BLaER1 treated with 17β-estradiol and CSF1 and Interleukin-3, amounts not matched to agents 10 nM and 100 nM (cell line): Measurements from ENCODE around the gene CAMP.

Experiments used
- H3K27ac ChIP-seq, 11 experiments: shearing (Covaris generic); formaldehyde crosslinking; 2 replicates each; pipeline ENCODE4 v1.8.1; 2022
- H3K27me3 ChIP-seq, 11 experiments: shearing (Covaris generic); formaldehyde crosslinking; 2 replicates each; pipeline ENCODE4 v1.8.1; 2022
- H3K36me3 ChIP-seq, 11 experiments: shearing (Covaris generic); formaldehyde crosslinking; 2 replicates each; pipeline ENCODE4 v1.8.1; 2022
- H3K4me1 ChIP-seq, 10 experiments: shearing (Covaris generic); formaldehyde crosslinking; 2 replicates each; pipeline ENCODE4 v1.8.1; 2022
- H3K4me2 ChIP-seq, 11 experiments: shearing (Covaris generic); formaldehyde crosslinking; 2 replicates each; pipeline ENCODE4 v1.8.1; 2022
- H3K4me3 ChIP-seq, 10 experiments: shearing (Covaris generic); formaldehyde crosslinking; 2 replicates each; pipeline ENCODE4 v1.8.1; 2022
- H3K9ac ChIP-seq, 11 experiments: shearing (Covaris generic); formaldehyde crosslinking; 2 replicates each; pipeline ENCODE4 v1.8.1; 2022
- H3K9me3 ChIP-seq, 11 experiments: shearing (Covaris generic); formaldehyde crosslinking; replicated peaks in 1 of 11; 2 replicates each; pipeline ENCODE4 v1.8.1; 2022
- H4K20me1 ChIP-seq, 11 experiments: shearing (Covaris generic); formaldehyde crosslinking; 2 replicates each; pipeline ENCODE4 v1.8.1; 2022
- Cebpa-rat ChIP-seq, 11 experiments: shearing (Covaris generic); IDR thresholded peaks; 2 replicates each; pipeline ENCODE4 v1.8.1; 2022

CAMP gene, protein sequence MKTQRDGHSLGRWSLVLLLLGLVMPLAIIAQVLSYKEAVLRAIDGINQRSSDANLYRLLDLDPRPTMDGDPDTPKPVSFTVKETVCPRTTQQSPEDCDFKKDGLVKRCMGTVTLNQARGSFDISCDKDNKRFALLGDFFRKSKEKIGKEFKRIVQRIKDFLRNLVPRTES

DNA sequence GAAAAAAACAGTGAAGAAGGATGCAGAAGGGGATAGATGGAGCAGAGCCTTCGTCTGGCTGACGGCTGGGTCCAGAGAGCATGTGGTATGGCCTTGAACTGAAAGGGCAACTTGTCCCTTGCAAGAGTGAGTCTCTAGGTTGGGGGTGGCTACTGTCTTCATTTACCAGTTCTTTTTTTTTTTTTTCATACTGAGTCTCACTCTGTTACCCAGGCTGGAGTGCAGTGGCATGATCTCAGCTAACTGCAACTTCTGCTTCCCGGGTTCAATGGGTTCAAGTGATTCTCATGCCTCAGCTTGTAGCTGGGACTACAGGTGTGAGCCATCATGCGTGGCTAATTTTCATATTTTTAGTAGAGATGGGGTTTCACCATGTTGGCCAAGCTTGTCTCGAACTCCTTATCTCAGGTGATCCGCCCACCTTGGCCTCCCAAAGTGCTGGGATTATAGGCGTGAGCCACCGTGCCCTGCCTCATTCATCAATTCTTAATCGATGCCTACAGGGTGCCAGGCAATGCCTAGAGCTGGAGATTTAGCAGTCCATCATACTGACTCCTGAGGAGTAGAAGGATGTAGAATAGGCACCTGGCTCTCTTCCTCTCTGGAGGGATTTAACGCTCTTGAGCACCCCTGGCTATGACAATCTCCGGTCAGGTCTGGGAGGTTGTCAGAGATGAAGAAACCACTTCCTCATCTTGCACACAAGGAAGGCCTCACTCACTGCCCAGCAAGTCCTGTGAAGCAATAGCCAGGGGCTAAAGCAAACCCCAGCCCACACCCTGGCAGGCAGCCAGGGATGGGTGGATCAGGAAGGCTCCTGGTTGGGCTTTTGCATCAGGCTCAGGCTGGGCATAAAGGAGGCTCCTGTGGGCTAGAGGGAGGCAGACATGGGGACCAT, at the start of gene CAMP:
TSS of gene CAMP (plus strand) at position 880 of the 898 bp plus-strand sequence. CDS start at position 897, 17 bp downstream.
- peaks cover 16 to 75% (median 34%) of the 10 kb centered on the region in 10 experiments for H3K4me1 ChIP-seq
- H3K27me3 ChIP-seq, result no peaks in the 10 kb centered on the region
- H3K9ac ChIP-seq, result peak within 1 kb of the TSS in 5 of 11 experiments; percentile 8 to 68 (median 52); a peak in 9 of 22 replicates
- H3K9me3 ChIP-seq, result no peaks in the 10 kb centered on the region
- H3K4me2 ChIP-seq, result peak within 1 kb of the TSS; percentile 22 to 93 (median 81); a peak in 21 of 22 replicates
- H4K20me1 ChIP-seq, result no peaks in the 10 kb centered on the region
- H3K27ac ChIP-seq, result peak within 1 kb of the TSS in 10 of 11 experiments; percentile 33 to 84 (median 52); a peak in 19 of 22 replicates
- H3K4me3 ChIP-seq, result peak within 1 kb of the TSS in 2 of 10 experiments; percentile 13 to 43; a peak in 2 of 20 replicates
- TF ChIP-seq Cebpa-rat (IDR thresholded peaks at IDR 0.05), result peak in 10 of 11 experiments; percentile 18 to 95 (median 82); a peak in 16 of 22 replicates
- H3K36me3 ChIP-seq, result no peaks in the 10 kb centered on the region

DNA sequence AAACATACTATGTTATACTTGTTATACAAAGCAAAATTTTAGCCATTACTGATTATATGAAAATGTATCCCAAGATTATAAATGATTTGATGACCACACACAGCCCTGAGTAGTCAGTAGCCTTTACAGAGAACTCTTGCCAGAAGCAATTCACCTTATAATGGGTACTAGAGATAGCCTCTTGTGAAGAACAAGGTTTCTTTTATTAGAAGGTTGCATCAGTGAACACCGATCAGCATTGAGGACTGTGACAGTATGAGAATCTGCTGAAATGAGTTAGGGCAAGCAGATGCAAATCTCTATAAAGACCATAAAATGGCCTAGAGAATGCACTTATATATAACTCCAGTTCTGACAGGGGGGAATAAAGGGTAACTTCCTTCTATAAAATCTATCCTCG, 45.2 kb upstream of the CAMP start:
- Histone ChIP-seq H3K4me3 (no peak overlapping the region), H3K27me3 (no peaks in the 10 kb centered on the region), H3K9ac (no peak overlapping the region), H3K36me3 (peaks cover 38 to 100% (median 99%) of the 10 kb centered on the region in 11 experiments), H3K4me2 (no peak overlapping the region), H3K9me3 (no peaks in the 10 kb centered on the region), H4K20me1 (peaks cover 0 to 93% (median 58%) of the 10 kb centered on the region in 11 experiments; a peak in 14 of 22 replicates), H3K27ac (no peak overlapping the region), H3K4me1 (no peaks in the 10 kb centered on the region)
- no peak for TF ChIP-seq Cebpa-rat (IDR thresholded peaks at IDR 0.05)

DNA sequence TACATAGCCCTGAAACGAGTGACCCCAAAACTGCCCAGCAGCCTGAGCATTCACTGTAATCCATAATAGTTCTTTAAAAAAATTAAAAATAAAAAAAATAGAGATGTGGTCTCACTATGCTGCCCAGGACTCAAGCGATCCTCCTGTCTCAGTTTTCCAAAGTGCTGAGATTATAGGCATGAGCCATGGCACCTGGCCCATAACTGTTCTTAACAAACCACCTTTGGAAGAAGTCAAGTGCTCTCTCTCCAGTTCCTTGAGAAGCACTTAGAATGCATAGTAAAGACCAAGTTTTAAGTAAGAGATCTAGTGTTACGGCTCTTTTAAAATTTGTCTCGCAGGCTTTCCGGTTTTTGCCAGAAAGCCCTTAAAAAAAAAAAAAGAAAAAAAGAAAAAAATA, 43.3 kb upstream of the CAMP start:
- Histone ChIP-seq H3K9ac (no peak overlapping the region), H3K9me3 (no peaks in the 10 kb centered on the region), H4K20me1 (peaks cover 0 to 87% (median 48%) of the 10 kb centered on the region in 11 experiments; a peak in 13 of 22 replicates), H3K4me1 (peaks cover 0 to 1% (median 0%) of the 10 kb centered on the region in 10 experiments; a peak in 2 of 20 replicates), H3K4me2 (no peak overlapping the region), H3K4me3 (no peak overlapping the region), H3K27ac (no peak overlapping the region), H3K27me3 (no peaks in the 10 kb centered on the region), H3K36me3 (peaks cover 29 to 100% (median 99%) of the 10 kb centered on the region in 11 experiments)
- no peak for TF ChIP-seq Cebpa-rat (IDR thresholded peaks at IDR 0.05)

DNA sequence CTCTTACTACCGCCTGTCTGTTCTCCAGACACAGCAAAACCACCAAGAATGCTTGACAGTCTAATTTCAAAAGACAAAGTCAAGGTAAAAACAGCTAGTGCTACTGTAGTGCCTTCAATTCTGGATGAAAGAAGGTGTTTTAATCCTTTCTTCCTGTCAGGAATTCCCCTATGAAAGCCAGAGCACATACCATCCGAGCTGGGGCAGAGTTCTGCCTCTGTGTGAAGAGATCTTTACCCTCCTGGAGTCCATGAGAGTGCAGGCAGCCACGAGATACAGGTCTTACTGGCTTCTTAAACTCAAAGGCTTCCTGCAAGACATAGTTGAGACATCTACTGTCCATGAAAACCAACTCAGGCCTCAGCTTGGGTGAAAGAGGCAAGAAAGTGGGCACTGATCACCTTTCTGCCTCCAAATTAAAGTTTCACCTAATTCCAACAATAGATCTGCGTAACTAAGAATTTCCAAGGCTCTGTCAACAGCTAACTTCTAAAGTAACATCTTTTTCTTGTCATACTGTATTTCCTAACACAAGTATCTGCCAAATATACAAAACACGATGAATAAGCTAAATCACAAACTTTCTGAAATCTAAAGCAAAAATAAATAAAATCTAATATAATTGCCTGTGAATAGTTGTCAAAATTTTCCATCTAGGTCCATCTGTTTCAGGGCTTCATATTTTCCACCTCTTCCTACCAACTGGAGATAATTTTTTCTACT, 42.6 kb upstream of the CAMP start:
- Histone ChIP-seq H3K27ac (no peak overlapping the region), H4K20me1 (peaks cover 0 to 87% (median 49%) of the 10 kb centered on the region in 11 experiments; a peak in 13 of 22 replicates), H3K4me3 (no peak overlapping the region), H3K36me3 (peaks cover 24 to 100% (median 99%) of the 10 kb centered on the region in 11 experiments), H3K9me3 (no peaks in the 10 kb centered on the region), H3K4me1 (peaks cover 0 to 8% (median 4%) of the 10 kb centered on the region in 10 experiments; a peak in 14 of 20 replicates), H3K4me2 (no peak overlapping the region), H3K9ac (peak overlapping the region in 1 of 11 experiments; percentile 22; a peak in 1 of 22 replicates), H3K27me3 (no peaks in the 10 kb centered on the region)
- TF ChIP-seq Cebpa-rat (IDR thresholded peaks at IDR 0.05), result no peak

DNA sequence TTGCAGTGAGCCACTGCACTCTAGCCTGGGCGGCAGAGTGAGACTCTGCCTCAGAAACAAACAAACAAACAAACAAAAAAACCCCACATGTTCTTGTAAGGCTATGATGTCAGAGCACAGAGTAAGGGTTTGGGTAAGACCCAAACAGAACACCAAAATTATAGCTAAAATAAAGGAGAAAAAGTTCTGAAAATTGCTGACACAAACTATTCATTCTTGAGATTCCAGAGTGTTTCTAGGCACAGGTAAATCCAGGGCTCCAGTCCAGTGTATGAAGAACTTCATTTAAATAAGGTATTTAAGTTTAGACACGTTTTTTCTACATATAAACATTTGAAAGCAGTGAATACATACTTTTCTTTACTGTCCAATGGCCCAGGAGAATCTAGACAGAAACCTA, 39.0 kb upstream of the CAMP start:
- Histone ChIP-seq H3K27ac (no peak overlapping the region), H3K4me3 (no peak overlapping the region), H3K36me3 (peaks cover 5 to 75% (median 70%) of the 10 kb centered on the region in 11 experiments; a peak in 21 of 22 replicates), H3K9me3 (no peaks in the 10 kb centered on the region), H3K27me3 (no peaks in the 10 kb centered on the region), H3K4me2 (no peak overlapping the region), H4K20me1 (peaks cover 0 to 63% (median 39%) of the 10 kb centered on the region in 11 experiments; a peak in 12 of 22 replicates), H3K9ac (no peak overlapping the region), H3K4me1 (peaks cover 14 to 26% (median 22%) of the 10 kb centered on the region in 10 experiments)
- no peak for TF ChIP-seq Cebpa-rat (IDR thresholded peaks at IDR 0.05)

DNA sequence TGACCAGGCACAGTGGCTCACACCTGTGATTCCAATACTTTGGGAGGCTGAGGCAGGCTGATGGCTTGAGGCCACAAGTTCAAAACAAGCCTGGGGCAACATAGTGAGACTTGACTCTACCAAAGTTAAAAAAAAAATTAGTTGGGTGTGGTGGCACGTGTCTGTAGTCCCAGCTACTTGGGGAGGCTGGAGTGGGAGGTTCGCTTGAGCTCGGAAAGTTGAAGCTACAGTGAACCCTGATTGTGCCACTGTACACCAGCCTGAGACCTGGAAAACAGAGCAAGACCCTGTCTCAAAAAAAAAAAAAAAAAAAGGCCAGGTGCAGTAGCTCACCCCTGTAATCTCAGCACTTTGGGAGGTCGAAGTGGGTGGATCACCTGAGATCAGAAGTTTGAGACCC, 38.2 kb upstream of the CAMP start:
- Histone ChIP-seq H4K20me1 (peaks cover 0 to 55% (median 31%) of the 10 kb centered on the region in 11 experiments; a peak in 10 of 22 replicates), H3K9ac (peak overlapping the region in 3 of 11 experiments; percentile 3 to 24 (median 22); a peak in 3 of 22 replicates), H3K36me3 (peaks cover 5 to 67% (median 62%) of the 10 kb centered on the region in 11 experiments; a peak in 21 of 22 replicates), H3K9me3 (no peaks in the 10 kb centered on the region), H3K27me3 (no peaks in the 10 kb centered on the region), H3K27ac (no peak overlapping the region), H3K4me2 (peak overlapping the region in 4 of 11 experiments; percentile 6 to 95 (median 86); a peak in 3 of 22 replicates), H3K4me3 (no peak overlapping the region), H3K4me1 (peaks cover 14 to 32% (median 22%) of the 10 kb centered on the region in 10 experiments)
- no peak for TF ChIP-seq Cebpa-rat (IDR thresholded peaks at IDR 0.05)

DNA sequence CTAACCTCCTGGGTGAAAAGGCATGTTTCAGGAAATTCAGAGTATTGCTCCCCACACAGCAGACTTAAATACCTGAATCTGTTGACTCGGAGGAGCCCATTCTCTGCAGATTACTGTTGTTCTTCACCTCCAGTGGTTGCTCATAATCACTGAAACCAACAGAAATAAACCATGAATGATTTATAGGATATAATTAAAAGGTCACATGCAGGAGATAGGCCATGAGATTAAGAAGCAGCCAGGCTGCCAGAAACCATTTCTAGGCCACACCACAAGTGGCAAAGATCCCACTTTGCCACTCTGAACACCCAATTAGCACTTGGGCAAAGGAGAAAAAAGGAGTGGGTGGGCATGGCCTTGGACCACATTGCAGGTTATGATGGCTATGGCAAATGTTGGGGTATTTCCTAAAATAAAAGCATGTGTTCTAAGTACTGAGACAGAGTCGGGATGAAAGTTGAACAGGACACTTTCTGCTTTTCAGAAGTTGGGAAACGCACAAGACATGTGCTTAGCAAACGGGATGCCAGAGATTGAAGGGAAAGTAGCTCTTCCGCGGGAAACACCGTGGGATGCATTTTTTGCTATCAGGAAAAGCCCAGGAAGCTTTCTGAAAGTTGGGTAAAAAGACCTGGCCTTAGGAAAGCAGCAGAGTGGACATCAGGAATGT, 36.5 kb upstream of the CAMP start:
- peaks cover 14 to 32% (median 24%) of the 10 kb centered on the region in 10 experiments for H3K4me1 ChIP-seq
- TF ChIP-seq Cebpa-rat (IDR thresholded peaks at IDR 0.05), result no peak
- peaks cover 0 to 50% (median 46%) of the 10 kb centered on the region in 11 experiments; a peak in 20 of 22 replicates for H3K36me3 ChIP-seq
- peaks cover 0 to 39% (median 24%) of the 10 kb centered on the region in 11 experiments; a peak in 9 of 22 replicates for H4K20me1 ChIP-seq
- peak overlapping the region; percentile 64 to 95 (median 87) for H3K4me2 ChIP-seq
- H3K9ac ChIP-seq, result peak overlapping the region; percentile 79 to 97 (median 93); a peak in 21 of 22 replicates
- H3K9me3 ChIP-seq, result no peaks in the 10 kb centered on the region
- H3K27me3 ChIP-seq, result no peaks in the 10 kb centered on the region
- peak overlapping the region; percentile 77 to 99 (median 88) for H3K4me3 ChIP-seq
- peak overlapping the region in 10 of 11 experiments; percentile 51 to 92 (median 90); a peak in 19 of 22 replicates for H3K27ac ChIP-seq

DNA sequence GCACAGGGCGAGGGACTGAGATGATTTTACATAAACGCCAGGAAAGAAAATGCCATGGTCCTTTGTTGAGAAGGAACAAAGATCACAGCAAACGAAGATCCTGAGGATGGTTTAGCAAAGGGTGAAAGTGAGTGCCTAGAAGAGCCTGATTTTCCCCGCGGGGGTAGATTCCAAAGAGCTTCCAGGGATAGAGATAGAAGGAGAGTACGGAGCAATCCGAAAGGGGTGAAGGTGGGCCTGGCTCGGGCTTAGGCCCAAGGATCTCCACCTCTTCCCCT, 36.1 kb upstream of the CAMP start:
- TF ChIP-seq Cebpa-rat (IDR thresholded peaks at IDR 0.05), result no peak
- Histone ChIP-seq H3K27ac (peak overlapping the region in 10 of 11 experiments; percentile 51 to 92 (median 90); a peak in 20 of 22 replicates), H3K4me1 (peaks cover 14 to 32% (median 24%) of the 10 kb centered on the region in 10 experiments), H3K27me3 (no peaks in the 10 kb centered on the region), H3K9me3 (no peaks in the 10 kb centered on the region), H3K36me3 (peaks cover 0 to 46% (median 41%) of the 10 kb centered on the region in 11 experiments; a peak in 20 of 22 replicates), H4K20me1 (peaks cover 0 to 34% (median 19%) of the 10 kb centered on the region in 11 experiments; a peak in 8 of 22 replicates), H3K4me2 (peak overlapping the region; percentile 64 to 95 (median 87)), H3K9ac (peak overlapping the region; percentile 79 to 97 (median 93)), H3K4me3 (peak overlapping the region; percentile 77 to 99 (median 88))
